ENCODE results near the gene PYDC1. TPM values are rescaled to one million over a fixed set of nuclear protein-coding genes. Genes with fewer than 3 reads are reported as not detected.
"Not testable (repeated sequence)": the region's sequence is repeated elsewhere in the genome, so short reads cannot be mapped to it uniquely, and the experiment has no call there.

PYDC1 gene
- polyA plus RNA-seq, 3 donors: not detected

DNA sequence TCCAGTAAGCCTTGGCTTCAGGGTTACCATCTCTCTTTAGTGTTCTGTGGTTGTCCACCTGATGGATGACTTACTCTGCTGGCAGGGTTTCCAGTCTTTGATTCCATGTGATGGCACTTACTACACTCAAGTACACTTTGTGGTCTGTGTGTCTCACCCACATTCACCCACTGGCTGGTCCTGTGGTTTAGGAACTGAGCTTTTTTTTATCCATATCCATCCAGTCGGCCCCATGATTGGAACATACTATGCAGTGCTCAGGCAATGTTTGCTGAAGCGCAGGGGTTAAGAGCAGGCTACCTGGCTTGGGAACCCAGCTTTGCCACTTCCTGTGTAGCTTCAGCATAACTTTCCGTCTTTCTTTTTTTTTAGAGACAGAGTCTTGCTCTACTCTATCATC lies 39.8 kb downstream of the PYDC1 start:
- Histone ChIP-seq H3K4me3 (replicated peaks in 1 of 3; ENCODE audit: low read depth in 2 of 3, low read length in 3 of 3) (no peak overlapping the region), H3K9ac (ENCODE audit: insufficient read depth, low read length, poor library complexity, severe bottlenecking) (no peak overlapping the region), H3K79me2 (ENCODE audit: insufficient read depth, low read length) (peaks cover 33% of the 10 kb centered on the region), H3K36me3 (replicated peaks in 1 of 2; ENCODE audit: control insufficient read depth in 1 of 2, insufficient read depth in 2 of 2, low read length in 2 of 2) (peaks cover 0 to under 1% of the 10 kb centered on the region in 2 donors), H2AFZ (ENCODE audit: insufficient read depth, low read depth, low read length, poor library complexity, severe bottlenecking) (peak overlapping the region; percentile 29), H4K20me1 (ENCODE audit: insufficient read depth, low read length) (peaks cover 22% of the 10 kb centered on the region), H3K27me3 (ENCODE audit: control insufficient read depth in 2 of 2, insufficient read depth in 2 of 2, low read length in 2 of 2) (no peaks in the 10 kb centered on the region), H3K4me2 (replicated peaks; ENCODE audit: extremely low read depth, low read length, poor library complexity, severe bottlenecking) (no peak overlapping the region), H3K9me3 (replicated peaks in 1 of 2; ENCODE audit: control insufficient read depth in 1 of 2, insufficient read depth in 1 of 2, low read length in 2 of 2) (no peaks in the 10 kb centered on the region), H3K4me1 (ENCODE audit: control insufficient read depth in 1 of 2, insufficient read depth in 2 of 2, low read length in 2 of 2) (peaks cover 22 to 32% of the 10 kb centered on the region in 2 donors), H3K27ac (ENCODE audit: low read depth in 1 of 2, low read length in 2 of 2) (no peak overlapping the region)
- Mint-ChIP-seq H3K36me3 (peaks cover 1 to 2% of the 10 kb centered on the region in 2 donors), H3K9me3 (peaks cover 0 to 3% (median 0%) of the 10 kb centered on the region in 7 donors), H3K4me3 (no peak overlapping the region), H3K4me1 (peaks cover 26% of the 10 kb centered on the region), H3K27ac (peak overlapping the region in 1 of 7 donors; percentile 6), H3K27me3 (ENCODE audit: low read depth in 3 of 3) (peaks cover 2 to 8% (median 6%) of the 10 kb centered on the region in 3 donors)
- intact Hi-C loops (cut with micrococcal nuclease): loop anchor here in 1 of 2 donors (10.0 kb wide), 1 partner anchor 268 kb away; the partner anchor contains the start of gene ZNF843
- no peak for DNase-seq
- WGBS (ENCODE audit: insufficient coverage): 0% methylated on average over 3 of the region's 3 CpGs
- TF ChIP-seq CTCF (IDR thresholded peaks at IDR 0.05): no peak

GRCh38 chr16:31170048-31170447 lies 46.9 kb downstream of the PYDC1 start:
- H3K27ac Mint-ChIP-seq; H3K4me3 Mint-ChIP-seq; H3K27ac ChIP-seq (ENCODE audit: low read depth in 1 of 2, low read length in 2 of 2): not testable (repeated sequence)

More at GRCh38 chr16:31170048-31170447, 46.9 kb downstream of the PYDC1 start:
- intact Hi-C loops (cut with micrococcal nuclease): loop anchor here in 1 of 2 donors (10.0 kb wide), 1 partner anchor 275 kb away; the partner anchor contains the start of gene ZNF843
- not testable (repeated sequence) for H3K4me2 ChIP-seq (replicated peaks; ENCODE audit: extremely low read depth, low read length, poor library complexity, severe bottlenecking); H2AFZ ChIP-seq (ENCODE audit: insufficient read depth, low read depth, low read length, poor library complexity, severe bottlenecking); H3K4me1 ChIP-seq (ENCODE audit: control insufficient read depth in 1 of 2, insufficient read depth in 2 of 2, low read length in 2 of 2); H3K27me3 Mint-ChIP-seq (ENCODE audit: low read depth in 3 of 3); H3K9me3 ChIP-seq (replicated peaks in 1 of 2; ENCODE audit: control insufficient read depth in 1 of 2, insufficient read depth in 1 of 2, low read length in 2 of 2); H3K4me3 ChIP-seq (replicated peaks in 1 of 3; ENCODE audit: low read depth in 2 of 3, low read length in 3 of 3); H4K20me1 ChIP-seq (ENCODE audit: insufficient read depth, low read length); H3K9ac ChIP-seq (ENCODE audit: insufficient read depth, low read length, poor library complexity, severe bottlenecking); H3K4me1 Mint-ChIP-seq; H3K79me2 ChIP-seq (ENCODE audit: insufficient read depth, low read length); H3K9me3 Mint-ChIP-seq; DNase-seq; H3K36me3 ChIP-seq (replicated peaks in 1 of 2; ENCODE audit: control insufficient read depth in 1 of 2, insufficient read depth in 2 of 2, low read length in 2 of 2); H3K27me3 ChIP-seq (ENCODE audit: control insufficient read depth in 2 of 2, insufficient read depth in 2 of 2, low read length in 2 of 2); H3K36me3 Mint-ChIP-seq
- no CpG with 5 or more reads among the region's 2 CpGs for WGBS (ENCODE audit: insufficient coverage)
